Measurements from ENCODE around the gene SOX5.

- TF ChIP-seq CTCF (IDR thresholded peaks at IDR 0.05) (no peak), EZH2 (IDR thresholded peaks at IDR 0.05; ENCODE audit: borderline replicate concordance, insufficient read depth, low read depth, low read length, poor library complexity, severe bottlenecking) (no peak)
Observed at GRCh38 chr12:23944067-23944466, 5.4 kb downstream of the SOX5 start.

Measured in B cell (primary cell).